Activated B cell treated with CpG ODN at 0.5 μM for 24 hours (primary cell): ENCODE measurements around the gene ATL1. TPM values are rescaled to one million over a fixed set of nuclear protein-coding genes. Genes with fewer than 3 reads are reported as not detected.
"Not testable (repeated sequence)": the region's sequence is repeated elsewhere in the genome, so short reads cannot be mapped to it uniquely, and the experiment has no call there.

Experiments
- ATAC-seq: fragments of 200-7000 bp; cut with Tn5 transposase; one replicate; pipeline ENCODE4 v1.10.0; 2021; ENCODE audit warnings: low read depth, mild to moderate bottlenecking, moderate library complexity
- CTCF ChIA-PET: fragments of 350-600 bp; sonication (Branson Sonifier 250); formaldehyde crosslinking; loops from one replicate; lab custom pipeline; 2021; ENCODE audit warnings: antibody characterized with exemption; lab: Charles Lee
- POLR2A ChIA-PET: fragments of 350-600 bp; sonication (Branson Sonifier 250); formaldehyde crosslinking; loops from one replicate; lab custom pipeline; 2021; ENCODE audit warnings: antibody characterized with exemption; lab: Charles Lee
- DNase-seq: peaks from one replicate; pipeline ENCODE4 v3.0.0; 2022
- H3K27ac Mint-ChIP-seq: one replicate; pipeline ENCODE4 v1.8.0; 2020; ENCODE audit warnings: mixed read lengths
- H3K27me3 Mint-ChIP-seq: one replicate; pipeline ENCODE4 v1.8.0; 2021; ENCODE audit warnings: mixed read lengths
- H3K36me3 Mint-ChIP-seq: one replicate; pipeline ENCODE4 v1.8.0; 2021; ENCODE audit warnings: low read depth, mixed read lengths
- H3K4me1 Mint-ChIP-seq: one replicate; pipeline ENCODE4 v1.8.0; 2021; ENCODE audit warnings: mixed read lengths
- H3K4me3 Mint-ChIP-seq: one replicate; pipeline ENCODE4 v1.8.0; 2020; ENCODE audit warnings: mild to moderate bottlenecking, mixed read lengths
- H3K9me3 Mint-ChIP-seq: one replicate; pipeline ENCODE4 v1.8.0; 2020; ENCODE audit warnings: mixed read lengths
- intact Hi-C: fragments of 100-400 bp; cut with micrococcal nuclease; formaldehyde crosslinking; loops from one replicate; pipeline ENCODE4 v1.15.1; 2024
- total RNA-seq: library from RNA; stranded (reverse); gene quantifications from 2 replicates; pipeline ENCODE4 v1.2.3, GENCODE V29; 2022
- TF ChIP-seq, protein P1 (sequence below): fragments of 200-600 bp; IDR thresholded peaks from one replicate; pipeline ENCODE4 v1.8.0; 2022; ENCODE audit warnings: antibody characterized with exemption, mild to moderate bottlenecking

The ATL1 gene
- total RNA-seq, 1 donor from 2014 or later: 0.49 TPM

DNA sequence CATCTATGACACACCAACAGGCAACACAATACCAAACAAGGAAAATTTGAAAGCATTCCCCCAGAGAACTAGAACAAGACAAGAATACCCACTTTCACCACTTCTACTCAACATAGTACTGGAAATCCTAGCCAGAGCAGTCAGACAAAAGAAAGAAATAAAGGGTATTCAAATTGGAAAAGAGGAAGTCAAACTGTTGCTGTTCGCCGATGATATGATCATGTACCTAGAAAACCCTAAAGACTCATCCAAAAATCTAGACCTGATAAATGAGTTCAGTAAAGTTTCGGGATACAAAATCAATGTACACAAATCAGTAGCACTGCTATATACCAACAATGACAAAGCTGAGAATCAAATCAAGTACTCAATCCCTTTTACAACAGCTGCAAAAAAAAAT, 8.1 kb upstream of the ATL1 start:
- peaks cover 22% of the 10 kb centered on the region for H3K27me3 Mint-ChIP-seq
- POLR2A ChIA-PET: no interaction called here
- TF ChIP-seq, protein P1, sequence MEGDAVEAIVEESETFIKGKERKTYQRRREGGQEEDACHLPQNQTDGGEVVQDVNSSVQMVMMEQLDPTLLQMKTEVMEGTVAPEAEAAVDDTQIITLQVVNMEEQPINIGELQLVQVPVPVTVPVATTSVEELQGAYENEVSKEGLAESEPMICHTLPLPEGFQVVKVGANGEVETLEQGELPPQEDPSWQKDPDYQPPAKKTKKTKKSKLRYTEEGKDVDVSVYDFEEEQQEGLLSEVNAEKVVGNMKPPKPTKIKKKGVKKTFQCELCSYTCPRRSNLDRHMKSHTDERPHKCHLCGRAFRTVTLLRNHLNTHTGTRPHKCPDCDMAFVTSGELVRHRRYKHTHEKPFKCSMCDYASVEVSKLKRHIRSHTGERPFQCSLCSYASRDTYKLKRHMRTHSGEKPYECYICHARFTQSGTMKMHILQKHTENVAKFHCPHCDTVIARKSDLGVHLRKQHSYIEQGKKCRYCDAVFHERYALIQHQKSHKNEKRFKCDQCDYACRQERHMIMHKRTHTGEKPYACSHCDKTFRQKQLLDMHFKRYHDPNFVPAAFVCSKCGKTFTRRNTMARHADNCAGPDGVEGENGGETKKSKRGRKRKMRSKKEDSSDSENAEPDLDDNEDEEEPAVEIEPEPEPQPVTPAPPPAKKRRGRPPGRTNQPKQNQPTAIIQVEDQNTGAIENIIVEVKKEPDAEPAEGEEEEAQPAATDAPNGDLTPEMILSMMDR: no peak
- no peak overlapping the region for H3K4me3 Mint-ChIP-seq
- ATAC-seq: no peak
- DNase-seq: no peak
- H3K36me3 Mint-ChIP-seq: no peaks in the 10 kb centered on the region
- CTCF ChIA-PET: no interaction called here
- H3K4me1 Mint-ChIP-seq: peaks cover 4% of the 10 kb centered on the region
- no peaks in the 10 kb centered on the region for H3K9me3 Mint-ChIP-seq
- no peak overlapping the region for H3K27ac Mint-ChIP-seq
- intact Hi-C loops: no loop called here

DNA sequence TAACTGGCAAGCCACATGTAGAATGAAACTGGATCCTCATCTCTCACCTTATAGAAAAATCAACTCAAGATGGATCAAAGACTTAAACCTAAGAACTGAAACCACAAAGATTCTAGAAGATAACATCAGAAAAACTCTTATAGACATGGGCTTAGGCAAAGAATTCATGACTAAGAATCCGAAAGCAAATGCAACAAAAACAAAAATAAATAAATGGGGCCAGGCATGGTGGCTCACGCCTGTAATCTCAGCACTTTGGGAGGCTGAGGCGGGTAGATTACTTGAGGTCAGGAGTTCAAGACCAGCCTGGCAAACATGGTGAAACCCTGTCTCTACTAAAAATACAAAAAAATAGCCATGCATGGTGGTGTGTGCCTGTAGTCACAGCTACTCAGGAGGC, 7.1 kb upstream of the ATL1 start:
- ATAC-seq, DNase-seq, POLR2A ChIA-PET, H3K4me1 Mint-ChIP-seq, H3K27ac Mint-ChIP-seq, H3K4me3 Mint-ChIP-seq, H3K36me3 Mint-ChIP-seq, H3K9me3 Mint-ChIP-seq, intact Hi-C loops: not testable (repeated sequence)
- H3K27me3 Mint-ChIP-seq: peaks cover 30% of the 10 kb centered on the region
- CTCF ChIA-PET: interaction anchor here (1.2 kb wide), 1 partner anchor 10 kb away, joined by 3 read pairs; no protein-coding TSS in a partner anchor

DNA sequence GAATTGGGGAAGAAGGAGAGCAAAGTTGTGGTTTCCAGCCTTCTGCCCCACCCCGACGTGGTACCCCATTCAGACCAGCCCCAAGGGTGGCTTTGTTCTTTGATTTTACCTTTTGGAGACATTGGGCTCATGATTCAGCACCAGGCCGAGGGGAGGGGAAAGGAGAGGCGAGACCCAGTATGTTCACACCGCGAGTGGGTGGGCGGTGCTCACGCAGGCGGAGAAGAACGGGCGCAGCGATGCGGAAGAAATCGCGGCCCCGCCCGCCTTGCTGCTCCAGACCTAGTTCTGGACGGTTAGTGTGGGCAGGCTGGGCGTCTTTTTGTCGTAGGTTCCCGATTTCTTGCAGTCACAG, 963 bp downstream of the ATL1 start:
- CTCF ChIA-PET: interaction anchor here (0.9 to 1.3 kb wide), 2 partner anchors 18 kb away, joined by 3 read pairs; no protein-coding TSS in a partner anchor
- TF ChIP-seq, protein P1: no peak
- ATAC-seq (peak; percentile 35), DNase-seq (peak; percentile 33)
- H3K9me3 Mint-ChIP-seq: no peaks in the 10 kb centered on the region
- H3K4me3 Mint-ChIP-seq: peak overlapping the region; percentile 80
- no peaks in the 10 kb centered on the region for H3K36me3 Mint-ChIP-seq
- no peak overlapping the region for H3K27ac Mint-ChIP-seq
- H3K4me1 Mint-ChIP-seq: peaks cover 19% of the 10 kb centered on the region
- POLR2A ChIA-PET: interaction anchor here (0.5 kb wide), 1 partner anchor 602 kb away, joined by 3 read pairs; no protein-coding TSS in a partner anchor
- H3K27me3 Mint-ChIP-seq: peaks cover 30% of the 10 kb centered on the region
- intact Hi-C loops: no loop called here

DNA sequence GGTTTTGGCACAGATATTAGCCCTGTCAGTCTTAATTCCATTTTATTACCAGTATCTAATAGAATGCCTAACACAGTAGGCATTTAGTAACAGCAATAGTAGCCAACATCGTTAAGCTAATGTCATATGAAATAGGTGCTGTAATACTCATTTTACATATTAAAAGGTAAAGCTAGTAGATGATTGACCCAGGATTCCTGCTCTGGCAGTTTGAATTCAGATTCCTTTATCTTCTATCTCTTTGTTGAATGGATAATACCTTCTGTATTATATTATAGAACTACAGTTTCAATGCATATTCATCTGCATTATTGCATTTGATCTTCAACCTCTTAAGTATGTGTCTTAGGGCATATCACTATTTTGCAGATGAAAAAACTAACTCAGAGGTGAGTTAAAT, 2.9 kb downstream of the ATL1 start:
- TF ChIP-seq, protein P1: no peak
- ChIA-PET POLR2A (no interaction called here), CTCF (interaction anchor here (0.9 kb wide), 1 partner anchor 215 kb away, joined by 3 read pairs; no protein-coding TSS in a partner anchor)
- Mint-ChIP-seq H3K4me1 (peaks cover 19% of the 10 kb centered on the region), H3K4me3 (no peak overlapping the region), H3K27ac (no peak overlapping the region), H3K9me3 (no peaks in the 10 kb centered on the region), H3K36me3 (peaks cover 3% of the 10 kb centered on the region), H3K27me3 (peaks cover 20% of the 10 kb centered on the region)
- DNase-seq (no peak), ATAC-seq (no peak)
- intact Hi-C loops: no loop called here

DNA sequence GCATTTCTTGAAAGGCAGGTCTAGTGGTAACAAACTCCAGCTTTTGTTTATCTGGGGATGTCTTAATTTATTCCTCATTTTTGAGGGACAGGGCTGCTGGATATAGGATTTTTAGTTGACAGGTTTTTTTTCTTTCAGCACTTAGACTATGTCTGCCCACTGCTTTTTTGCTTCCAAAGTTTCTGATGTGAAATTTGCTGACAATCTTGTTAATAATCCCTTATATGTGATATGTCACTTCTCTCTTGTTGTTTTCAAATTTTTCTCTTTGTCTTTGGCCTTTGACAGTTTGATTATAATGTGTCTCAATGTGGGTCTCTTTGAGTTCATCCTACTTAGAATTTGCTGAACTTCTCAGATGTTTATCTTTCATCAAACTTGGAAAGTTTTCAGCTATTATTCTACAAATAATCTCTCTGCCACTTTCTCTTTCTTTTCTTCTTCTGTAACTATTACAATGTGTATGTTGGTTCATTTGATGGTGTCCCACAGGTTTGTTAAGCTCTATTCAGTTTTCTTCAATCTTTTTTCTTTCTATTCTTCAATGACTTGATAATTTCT, 9.8 kb downstream of the ATL1 start:
- H3K9me3 Mint-ChIP-seq: peaks cover 31% of the 10 kb centered on the region
- ChIA-PET POLR2A (interaction anchor here (1.3 kb wide), 1 partner anchor 10 kb away, joined by 3 read pairs; the partner anchor contains the start of gene ATL1), CTCF (no interaction called here)
- H3K27me3 Mint-ChIP-seq: no peaks in the 10 kb centered on the region
- H3K36me3 Mint-ChIP-seq: peaks cover 27% of the 10 kb centered on the region
- TF ChIP-seq, protein P1: no peak
- no peaks in the 10 kb centered on the region for H3K4me1 Mint-ChIP-seq
- intact Hi-C loops: no loop called here
- ATAC-seq (no peak), DNase-seq (no peak)
- no peak overlapping the region for H3K4me3 Mint-ChIP-seq
- no peak overlapping the region for H3K27ac Mint-ChIP-seq
